Gastroesophageal sphincter (tissue), 4 donors: ENCODE measurements around the gene SLC1A3. TPM values are rescaled to one million over a fixed set of nuclear protein-coding genes. Genes with fewer than 3 reads are reported as not detected.

Experiments used
- ATAC-seq: fragments of 150-250 bp; one replicate; pipeline ENCODE4 v1.9.1; 2016; ENCODE audit warnings: mild to moderate bottlenecking, moderate library complexity
- H3K27ac ChIP-seq, 4 donors: fragments of 200-600 bp; sonication (generic) in 3 of 4; 1 replicate in 3 of 4; 2 replicates in 1 of 4; pipeline ENCODE4 v1.5.1; 2016 to 2019
- H3K27me3 ChIP-seq: fragments of 200-600 bp; sonication (generic); one replicate; pipeline ENCODE4 v1.5.1; 2019
- H3K36me3 ChIP-seq, 2 donors: fragments of 200-600 bp; sonication (generic); one replicate each; pipeline ENCODE4 v1.5.1; 2019; ENCODE audit warnings: control low read depth in 1 of 2
- H3K4me1 ChIP-seq, 3 donors: fragments of 200-600 bp; sonication (generic); 1 replicate in 2 of 3; 2 replicates in 1 of 3; pipeline ENCODE4 v1.5.1; 2016 to 2019; ENCODE audit warnings: control low read depth in 2 of 3
- H3K4me3 ChIP-seq, 2 donors: fragments of 200-600 bp; sonication (generic); one replicate each; pipeline ENCODE4 v1.5.1; 2019; ENCODE audit warnings: mild to moderate bottlenecking in 1 of 2, moderate library complexity in 1 of 2
- H3K9me3 ChIP-seq, 3 donors: fragments of 200-600 bp; sonication (generic); one replicate each; pipeline ENCODE4 v1.5.1; 2017 to 2019; ENCODE audit warnings: control low read depth in 2 of 3
- EP300 ChIP-seq: sonication (generic); formaldehyde crosslinking; IDR thresholded peaks from one replicate; pipeline ENCODE4 v1.6.1; 2017; ENCODE audit warnings: antibody characterized with exemption, mild to moderate bottlenecking
- POLR2A ChIP-seq, 2 donors: fragments of 450-650 bp; IDR thresholded peaks; one replicate each; pipeline ENCODE4 v1.6.1; 2017; ENCODE audit warnings: antibody characterized with exemption in 2 of 2, mild to moderate bottlenecking in 2 of 2, moderate library complexity in 1 of 2
- POLR2AphosphoS5 ChIP-seq: sonication (generic); formaldehyde crosslinking; IDR thresholded peaks from one replicate; pipeline ENCODE4 v1.6.1; 2017; ENCODE audit warnings: antibody characterized with exemption
- WGBS, 2 donors: methylation state at CpG; one replicate each; pipeline ENCODE4 v1.1.5; 2018; ENCODE audit warnings: low coverage in 1 of 2; 5-methylcytosine and 5-hydroxymethylcytosine counted together
- total RNA-seq, 4 donors: library from RNA; depleted of rRNA; stranded (reverse); fragments of >200 nt; gene quantifications; one replicate each; pipeline ENCODE4 v1.1.0, GENCODE V29; 2016
- TF ChIP-seq, protein P1 (sequence below), 4 experiments: fragments of 200-600 bp in 2 of 4; fragments of 450-650 bp in 2 of 4; sonication (generic) in 1 of 4; IDR thresholded peaks; one replicate each; pipeline ENCODE4 v1.5.1; 2017 to 2019; ENCODE audit warnings: antibody characterized with exemption in 4 of 4, mild to moderate bottlenecking in 2 of 4, moderate library complexity in 2 of 4

Gene SLC1A3
- total RNA-seq, 4 donors from 2014 or later = 8.9 to 24.6 (median 16.4) TPM

DNA sequence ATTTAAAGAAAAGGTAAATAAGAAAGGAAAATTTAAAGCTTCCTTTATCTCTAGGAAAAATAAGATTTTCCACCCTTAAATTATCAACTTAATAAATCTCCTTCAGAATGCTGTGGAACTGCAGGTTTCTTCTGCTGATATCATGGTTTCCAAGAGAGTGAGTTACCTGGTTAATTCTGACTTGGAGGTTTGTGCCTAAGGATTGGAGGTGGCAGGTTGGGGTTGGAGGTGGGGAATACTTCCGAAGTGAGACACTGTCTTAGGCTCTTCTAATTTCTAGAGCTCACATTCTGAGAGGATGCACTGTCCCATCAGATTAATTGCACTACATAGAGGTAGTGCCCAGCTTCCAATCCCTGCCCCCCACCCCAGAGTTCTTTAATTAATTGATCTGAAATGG is 31.1 kb downstream of the SLC1A3 start:
- 75% methylated on average over 1 of the region's 1 CpG; no CpG with 5 or more reads in 1 of the 2 donors for WGBS, 2 donors

DNA sequence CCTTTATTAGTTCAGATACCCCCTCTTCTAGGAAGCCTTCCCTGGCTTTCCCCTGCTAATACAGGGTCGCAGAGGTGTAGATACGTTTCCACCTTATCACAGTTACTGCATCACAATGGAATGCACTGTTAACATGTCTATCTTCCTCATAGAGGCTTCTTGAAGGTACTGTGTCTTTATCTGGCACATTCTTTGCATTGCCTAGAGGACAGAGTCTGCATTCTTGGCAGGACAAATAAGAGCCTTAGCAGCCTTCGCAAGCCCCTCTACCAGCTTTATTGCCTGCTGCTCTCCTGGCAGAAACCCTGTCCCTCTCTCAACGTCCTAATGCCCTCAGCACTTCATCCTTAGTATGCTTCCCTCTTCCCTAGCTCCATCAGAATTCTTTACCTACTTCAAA is 31.6 kb downstream of the SLC1A3 start:
- no peak for TF ChIP-seq EP300
- TF ChIP-seq, protein P1, sequence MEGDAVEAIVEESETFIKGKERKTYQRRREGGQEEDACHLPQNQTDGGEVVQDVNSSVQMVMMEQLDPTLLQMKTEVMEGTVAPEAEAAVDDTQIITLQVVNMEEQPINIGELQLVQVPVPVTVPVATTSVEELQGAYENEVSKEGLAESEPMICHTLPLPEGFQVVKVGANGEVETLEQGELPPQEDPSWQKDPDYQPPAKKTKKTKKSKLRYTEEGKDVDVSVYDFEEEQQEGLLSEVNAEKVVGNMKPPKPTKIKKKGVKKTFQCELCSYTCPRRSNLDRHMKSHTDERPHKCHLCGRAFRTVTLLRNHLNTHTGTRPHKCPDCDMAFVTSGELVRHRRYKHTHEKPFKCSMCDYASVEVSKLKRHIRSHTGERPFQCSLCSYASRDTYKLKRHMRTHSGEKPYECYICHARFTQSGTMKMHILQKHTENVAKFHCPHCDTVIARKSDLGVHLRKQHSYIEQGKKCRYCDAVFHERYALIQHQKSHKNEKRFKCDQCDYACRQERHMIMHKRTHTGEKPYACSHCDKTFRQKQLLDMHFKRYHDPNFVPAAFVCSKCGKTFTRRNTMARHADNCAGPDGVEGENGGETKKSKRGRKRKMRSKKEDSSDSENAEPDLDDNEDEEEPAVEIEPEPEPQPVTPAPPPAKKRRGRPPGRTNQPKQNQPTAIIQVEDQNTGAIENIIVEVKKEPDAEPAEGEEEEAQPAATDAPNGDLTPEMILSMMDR (IDR thresholded peaks at IDR 0.05) = no peak
- TF ChIP-seq POLR2AphosphoS5 = no peak
- no peak for TF ChIP-seq POLR2A (IDR thresholded peaks at IDR 0.05)
- no peaks in the 10 kb centered on the region for H3K4me1 ChIP-seq
- H3K36me3 ChIP-seq = no peaks in the 10 kb centered on the region
- no peaks in the 10 kb centered on the region for H3K27me3 ChIP-seq
- WGBS, 2 donors = 38 to 54% methylated on average over 4 of the region's 4 CpGs
- H3K4me3 ChIP-seq = no peak overlapping the region
- H3K27ac ChIP-seq = no peak overlapping the region
- no peak for ATAC-seq
- H3K9me3 ChIP-seq = no peaks in the 10 kb centered on the region

More for the DNA sequence above, 31.1 kb downstream of the SLC1A3 start:
- no peak overlapping the region for H3K27ac ChIP-seq
- ATAC-seq = no peak
- H3K4me1 ChIP-seq = no peaks in the 10 kb centered on the region
- TF ChIP-seq POLR2A (IDR thresholded peaks at IDR 0.05) (no peak), POLR2AphosphoS5 (no peak), EP300 (no peak)
- TF ChIP-seq, protein P1 (IDR thresholded peaks at IDR 0.05) = no peak
- no peaks in the 10 kb centered on the region for H3K27me3 ChIP-seq
- no peak overlapping the region for H3K4me3 ChIP-seq
- no peaks in the 10 kb centered on the region for H3K36me3 ChIP-seq
- H3K9me3 ChIP-seq = no peaks in the 10 kb centered on the region

DNA sequence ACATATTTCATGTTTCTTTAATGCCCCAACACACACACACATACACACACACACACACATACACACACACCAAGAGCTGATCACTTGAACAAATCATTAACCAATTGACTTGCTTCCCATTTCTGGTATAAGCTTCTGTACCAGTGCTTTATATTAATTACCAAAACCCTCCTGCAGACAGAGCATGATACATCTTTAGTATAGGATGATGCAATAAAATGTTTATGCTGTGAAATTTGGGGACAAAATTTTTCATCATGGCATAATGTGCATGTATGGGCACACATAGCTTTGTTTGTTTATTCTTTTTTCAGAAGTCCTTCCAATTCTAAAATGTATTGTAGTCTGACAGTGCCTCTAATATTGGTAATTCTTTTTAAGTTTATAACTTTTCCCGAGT is 34.5 kb downstream of the SLC1A3 start:
- WGBS, 2 donors = 44 to 89% methylated on average over 1 of the region's 1 CpG
- TF ChIP-seq EP300 (no peak), POLR2A (IDR thresholded peaks at IDR 0.05) (no peak), POLR2AphosphoS5 (no peak)
- TF ChIP-seq, protein P1 (IDR thresholded peaks at IDR 0.05) = no peak
- H3K27me3 ChIP-seq = no peaks in the 10 kb centered on the region
- H3K27ac ChIP-seq = no peak overlapping the region
- H3K9me3 ChIP-seq = no peaks in the 10 kb centered on the region
- ATAC-seq = no peak
- H3K4me1 ChIP-seq = no peaks in the 10 kb centered on the region
- no peak overlapping the region for H3K4me3 ChIP-seq
- H3K36me3 ChIP-seq = no peaks in the 10 kb centered on the region

DNA sequence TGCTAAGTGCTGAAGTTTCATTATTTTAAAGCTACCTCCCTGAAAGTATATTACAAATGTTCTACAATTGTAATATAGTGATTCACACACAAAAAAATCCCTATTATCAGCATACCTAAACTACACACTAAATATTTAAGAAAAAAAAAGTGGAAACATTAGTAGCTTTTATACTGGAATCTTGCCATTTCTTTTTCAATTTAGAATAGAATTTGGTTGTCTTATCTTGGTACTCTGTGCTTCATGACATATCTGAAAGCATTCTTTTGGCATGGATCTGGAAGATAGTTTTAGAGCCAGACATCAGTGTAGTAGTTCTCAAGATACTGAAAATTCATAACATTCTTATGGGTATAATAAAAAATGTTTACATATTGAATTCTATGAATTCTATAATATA is 35.0 kb downstream of the SLC1A3 start:
- ATAC-seq = no peak
- Histone ChIP-seq H3K4me1 (no peaks in the 10 kb centered on the region), H3K36me3 (no peaks in the 10 kb centered on the region), H3K4me3 (no peak overlapping the region), H3K27ac (no peak overlapping the region), H3K27me3 (no peaks in the 10 kb centered on the region), H3K9me3 (no peaks in the 10 kb centered on the region)
- TF ChIP-seq EP300 (no peak), POLR2AphosphoS5 (no peak), POLR2A (IDR thresholded peaks at IDR 0.05) (no peak)
- TF ChIP-seq, protein P1 (IDR thresholded peaks at IDR 0.05) = no peak

DNA sequence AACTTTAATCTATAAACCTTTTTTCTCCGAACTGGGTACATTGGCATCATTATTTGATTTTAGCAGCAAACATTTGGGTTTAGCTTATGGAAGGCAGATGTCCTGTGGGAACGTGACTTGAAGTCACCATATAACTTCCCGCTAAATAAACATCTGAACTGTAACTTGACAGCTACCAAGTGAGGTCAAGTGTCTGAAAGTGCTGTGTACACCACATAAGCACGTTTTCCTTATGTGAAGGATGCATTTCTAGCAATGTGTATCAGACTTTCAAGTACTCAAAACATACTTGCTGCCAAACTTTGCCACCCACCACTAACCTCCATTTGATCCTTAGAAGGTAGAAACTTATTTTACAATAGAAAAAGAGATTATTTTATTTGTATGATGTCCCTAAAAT is 35.7 kb downstream of the SLC1A3 start:
- H3K36me3 ChIP-seq = no peaks in the 10 kb centered on the region
- no peaks in the 10 kb centered on the region for H3K9me3 ChIP-seq
- TF ChIP-seq EP300 (no peak), POLR2AphosphoS5 (no peak)
- no peaks in the 10 kb centered on the region for H3K27me3 ChIP-seq
- no peak overlapping the region for H3K27ac ChIP-seq
- no peak overlapping the region for H3K4me3 ChIP-seq
- no peak for ATAC-seq
- 42 to 55% methylated on average over 4 of the region's 4 CpGs for WGBS, 2 donors
- no peaks in the 10 kb centered on the region for H3K4me1 ChIP-seq
